Heart left ventricle (tissue), 13 donors: Measurements from ENCODE around the gene CLEC18C.

Experiments
- POLR2A ChIP-seq, 2 donors: fragments of 450-650 bp; IDR thresholded peaks; one replicate each; pipeline ENCODE4 v1.6.1; 2017; ENCODE audit warnings: antibody characterized with exemption in 2 of 2, mild to moderate bottlenecking in 2 of 2, moderate library complexity in 2 of 2
- TF ChIP-seq, protein P1 (sequence below), 12 donors: fragments of 200-600 bp; sonication (generic) in 4 of 12; IDR thresholded peaks; one replicate each; pipeline versions ENCODE4 v1.5.0 to v1.8.0; 2018 to 2022; ENCODE audit warnings: antibody characterized with exemption in 12 of 12, mild to moderate bottlenecking in 5 of 12
- donor health status: ischemic (EF 13 %, LVEDD 7.1; RV severe dilation, severe dysfunction).
- donor health status: DM: no; HTN: yes; CAD: no.
- donor health status: DM: no; HTN: no; CAD: no.
- donor health status: ischemic (EF 25% LVEDD 6.9; RV normal size, moderate dysfunction).
- donor health status: ischemic (EF 25% LVEDD 5.7; RV mildly dilated, moderate dysfunction).
- donor health status: ischemic (EF 35%, LVEDD 5.7; RV mildly dilated, moderate dysfunction).
- donor health status: nonischemic (EF 11% LVEDD 7.7; RV severe dilation, severe dysfunction).
- donor health status: DM: yes; HTN: yes; CAD: no.
- donor health status: PGD.
- donor health status: ischemic (EF 29% LVEDD 5.4; RV normal size, mild dysfunction).
- donor health status: nonischemic (EF 23%, LVEDD 6.1; RV moderate dilation, normal function).

- TF ChIP-seq POLR2A (IDR thresholded peaks at IDR 0.05), result no peak
- TF ChIP-seq, protein P1, sequence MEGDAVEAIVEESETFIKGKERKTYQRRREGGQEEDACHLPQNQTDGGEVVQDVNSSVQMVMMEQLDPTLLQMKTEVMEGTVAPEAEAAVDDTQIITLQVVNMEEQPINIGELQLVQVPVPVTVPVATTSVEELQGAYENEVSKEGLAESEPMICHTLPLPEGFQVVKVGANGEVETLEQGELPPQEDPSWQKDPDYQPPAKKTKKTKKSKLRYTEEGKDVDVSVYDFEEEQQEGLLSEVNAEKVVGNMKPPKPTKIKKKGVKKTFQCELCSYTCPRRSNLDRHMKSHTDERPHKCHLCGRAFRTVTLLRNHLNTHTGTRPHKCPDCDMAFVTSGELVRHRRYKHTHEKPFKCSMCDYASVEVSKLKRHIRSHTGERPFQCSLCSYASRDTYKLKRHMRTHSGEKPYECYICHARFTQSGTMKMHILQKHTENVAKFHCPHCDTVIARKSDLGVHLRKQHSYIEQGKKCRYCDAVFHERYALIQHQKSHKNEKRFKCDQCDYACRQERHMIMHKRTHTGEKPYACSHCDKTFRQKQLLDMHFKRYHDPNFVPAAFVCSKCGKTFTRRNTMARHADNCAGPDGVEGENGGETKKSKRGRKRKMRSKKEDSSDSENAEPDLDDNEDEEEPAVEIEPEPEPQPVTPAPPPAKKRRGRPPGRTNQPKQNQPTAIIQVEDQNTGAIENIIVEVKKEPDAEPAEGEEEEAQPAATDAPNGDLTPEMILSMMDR (IDR thresholded peaks at IDR 0.05), result no peak
These were observed 12.2 kb upstream of the CLEC18C start for GRCh38 chr16:70161350-70161749.
